HG03571 (cell line): ENCODE results near the gene MYL5.
"Not testable (repeated sequence)": the region's sequence is repeated elsewhere in the genome, so short reads cannot be mapped to it uniquely, and the experiment has no call there.

Experiments used
- ATAC-seq: cut with Tn5 transposase; IDR thresholded peaks from one replicate; pipeline ENCODE4 v1.9.1; 2021; ENCODE audit not compliant: unreplicated experiment

MYL5 gene

DNA sequence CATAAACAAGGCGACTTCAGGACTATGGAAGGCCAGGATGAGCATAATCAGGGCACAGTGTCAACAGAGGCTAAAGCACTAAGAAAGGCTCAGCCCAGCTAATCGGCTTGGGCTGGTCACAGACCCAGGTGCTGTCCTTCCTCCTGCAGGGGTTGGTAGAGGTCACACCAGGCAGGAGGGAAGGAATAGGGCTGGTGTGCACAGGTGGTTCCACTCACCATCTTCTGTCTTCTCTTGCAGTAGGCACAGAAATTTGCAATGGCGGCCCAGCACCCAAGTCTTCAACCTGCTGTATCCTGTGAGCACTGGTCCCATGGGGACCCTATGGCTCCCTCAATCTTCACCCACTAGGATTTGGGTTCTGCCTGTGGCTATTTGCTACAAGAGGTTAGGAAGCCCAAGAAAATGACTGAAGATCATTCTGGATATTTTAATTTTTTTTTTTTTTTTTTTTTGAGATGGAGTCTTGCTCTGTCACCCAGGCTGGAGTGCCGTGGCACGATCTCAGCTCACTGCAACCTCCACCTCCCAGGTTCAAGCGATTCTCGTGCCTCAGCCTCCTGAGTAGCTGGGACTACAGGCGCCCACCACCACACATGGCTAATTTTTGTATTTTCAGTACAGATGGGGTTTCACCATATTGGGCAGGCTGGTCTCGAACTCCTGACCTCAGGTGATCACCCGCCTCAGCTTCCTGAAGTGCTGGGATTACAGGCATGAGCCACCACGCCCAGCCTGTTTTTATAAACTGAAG lies 4.4 kb upstream of the MYL5 start:
- not testable (repeated sequence) for ATAC-seq

DNA sequence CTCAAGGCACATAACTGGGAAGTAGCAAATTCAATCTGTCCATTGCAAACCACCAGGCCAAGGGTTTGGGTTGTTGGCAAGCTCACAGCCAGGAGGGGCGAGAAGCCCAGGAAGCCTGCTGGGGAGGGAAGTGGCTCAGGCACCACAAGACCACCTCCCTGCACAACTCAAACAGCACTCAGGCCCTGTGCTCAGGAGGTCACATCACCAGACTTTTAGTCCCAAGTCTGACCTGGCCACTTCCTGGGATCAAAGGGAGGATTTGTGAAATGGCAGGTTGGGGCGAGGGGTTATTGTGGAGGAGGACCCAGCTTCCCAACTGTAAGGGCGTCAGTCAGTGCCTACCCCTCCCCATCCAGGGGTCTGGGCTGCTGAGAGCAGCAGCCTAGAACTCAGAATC lies 2.6 kb upstream of the MYL5 start:
- no peak for ATAC-seq

DNA sequence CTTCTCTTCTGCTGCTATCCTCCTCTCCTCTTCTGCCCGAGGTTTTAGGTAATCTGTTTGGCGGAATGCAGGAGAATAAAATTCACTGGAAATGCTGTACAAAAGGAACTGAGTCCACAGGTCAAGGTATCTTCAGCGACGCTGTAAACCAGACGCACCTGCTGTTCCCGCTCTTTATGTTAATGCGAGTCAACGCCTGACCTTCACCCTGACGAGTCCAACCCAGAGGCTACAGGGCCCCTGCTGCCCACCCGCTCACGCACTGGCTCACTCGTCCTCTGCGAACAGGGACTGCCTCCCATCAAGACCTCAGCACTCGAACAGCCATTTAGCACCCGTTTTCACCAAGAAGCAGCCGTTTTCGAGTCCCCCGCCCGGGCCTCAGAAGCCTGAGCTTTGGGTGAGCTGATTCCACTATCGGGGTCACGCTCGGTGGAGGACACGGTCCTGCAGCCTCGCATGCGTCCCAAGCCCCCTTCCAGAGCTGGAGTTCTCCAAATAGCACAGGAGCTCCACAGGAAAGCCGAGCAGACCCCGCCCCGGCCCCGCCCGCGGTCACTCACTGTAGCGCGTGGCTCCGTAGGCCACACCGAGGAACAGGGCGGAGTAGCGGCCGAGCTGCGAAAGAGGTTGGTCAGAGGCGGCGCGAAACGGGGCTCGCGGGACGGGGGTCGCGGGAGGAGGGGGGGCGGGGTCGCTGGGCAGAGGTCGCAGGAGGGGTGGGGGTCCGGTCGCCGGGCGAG lies 822 bp upstream of the MYL5 start:
- ATAC-seq, result no peak

DNA sequence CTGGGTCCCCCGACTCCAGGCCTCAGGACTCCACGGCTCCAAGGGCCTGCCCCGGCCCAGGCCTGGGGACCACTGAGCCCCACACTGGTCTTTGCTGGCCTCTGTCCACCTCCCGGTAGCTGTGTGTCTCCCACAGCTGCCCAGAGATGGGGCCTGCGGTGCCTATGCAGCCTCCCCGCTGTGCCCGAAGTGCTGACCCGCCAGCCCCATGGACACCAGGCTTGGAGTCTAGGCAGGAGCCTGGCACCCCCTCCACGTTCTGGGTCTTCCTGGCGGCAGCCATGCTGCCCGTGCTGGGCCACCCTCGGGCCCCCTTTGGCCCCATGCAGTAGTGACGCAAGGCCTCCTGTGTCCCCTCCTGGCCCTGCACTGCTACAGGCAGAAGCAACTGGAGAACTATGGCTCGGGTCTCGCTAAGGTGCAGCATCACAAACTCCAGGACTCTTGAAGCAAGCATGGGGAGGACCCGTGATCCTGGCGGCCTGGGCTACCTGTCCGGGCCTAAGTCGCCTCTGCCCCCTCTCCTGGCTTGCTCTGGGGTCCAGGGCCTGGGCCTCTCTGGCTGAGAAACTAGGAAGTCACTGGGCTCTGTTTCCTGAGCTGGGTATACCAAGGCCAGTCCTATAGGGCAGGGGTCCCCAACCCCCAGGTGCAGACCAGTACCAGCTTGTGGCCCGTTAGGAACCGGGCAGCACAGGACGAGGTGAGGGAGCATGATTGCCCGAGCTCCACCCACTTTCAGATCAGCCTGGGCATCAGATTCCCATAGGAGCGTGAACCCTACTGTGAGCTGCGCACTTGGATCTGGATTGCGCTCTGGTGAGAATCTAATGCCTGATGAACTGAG lies 917 bp downstream of the MYL5 start:
- ATAC-seq, result no peak

DNA sequence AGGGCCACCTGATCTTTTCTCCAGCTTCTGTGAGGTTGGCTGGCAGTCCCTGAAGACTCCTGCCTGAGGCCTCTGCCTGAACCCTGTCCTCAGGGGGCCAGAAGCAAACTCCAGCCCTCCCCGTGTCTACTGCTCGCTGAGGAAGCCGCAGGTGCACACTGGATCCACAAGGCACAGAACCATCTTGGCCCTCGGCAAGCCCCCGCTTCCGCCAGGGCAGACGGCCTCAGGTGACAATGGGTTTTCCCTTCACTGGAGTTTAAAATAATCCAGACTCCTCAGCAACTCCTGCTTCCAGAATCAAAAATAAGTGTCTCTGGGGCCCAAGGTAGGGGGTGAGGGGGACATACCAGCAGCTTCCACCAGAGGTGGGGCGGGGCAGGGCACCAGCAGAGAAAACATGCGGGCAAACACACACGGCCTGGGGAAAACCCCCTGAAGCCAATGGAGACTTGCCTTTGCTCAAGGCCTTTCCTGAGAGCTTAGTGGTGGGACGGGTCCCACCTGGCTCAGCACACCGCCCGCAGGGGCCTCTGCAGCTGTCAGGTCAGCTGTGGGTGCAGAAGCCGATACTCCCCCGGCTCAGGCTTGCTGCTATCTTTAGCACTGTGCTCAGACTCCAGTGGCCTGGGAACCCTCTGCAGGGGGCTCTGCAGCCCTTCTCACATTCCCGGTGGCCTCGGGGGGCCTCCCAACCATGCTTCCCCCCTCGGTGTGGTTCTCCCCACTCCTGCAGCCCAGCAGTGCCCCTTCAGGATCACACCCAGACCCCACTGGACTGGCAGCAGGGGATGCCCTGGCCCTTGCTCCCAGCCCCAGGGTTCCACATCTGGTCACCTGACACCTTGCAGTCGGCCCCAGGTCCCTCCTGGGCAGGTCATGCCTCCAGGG lies 1.9 kb downstream of the MYL5 start:
- ATAC-seq, result no peak

DNA sequence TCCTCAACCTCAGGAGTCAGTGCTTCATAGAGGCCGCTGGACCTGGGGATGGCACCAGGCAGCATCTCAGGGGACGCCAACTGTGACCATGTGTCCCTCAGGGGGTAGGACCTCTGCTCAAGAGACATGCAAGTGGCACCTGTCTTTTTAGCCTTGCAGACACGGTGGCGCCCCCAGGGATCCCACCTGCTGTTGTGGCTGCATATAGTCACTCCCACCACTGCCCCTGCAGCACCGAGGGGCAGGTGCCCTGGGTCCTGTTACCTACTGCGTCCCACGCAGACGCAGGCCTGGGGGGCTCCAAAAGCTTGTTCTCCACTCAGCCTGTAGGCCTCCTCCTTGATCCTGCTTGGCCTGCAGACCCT lies 2.5 kb downstream of the MYL5 start:
- no peak for ATAC-seq

DNA sequence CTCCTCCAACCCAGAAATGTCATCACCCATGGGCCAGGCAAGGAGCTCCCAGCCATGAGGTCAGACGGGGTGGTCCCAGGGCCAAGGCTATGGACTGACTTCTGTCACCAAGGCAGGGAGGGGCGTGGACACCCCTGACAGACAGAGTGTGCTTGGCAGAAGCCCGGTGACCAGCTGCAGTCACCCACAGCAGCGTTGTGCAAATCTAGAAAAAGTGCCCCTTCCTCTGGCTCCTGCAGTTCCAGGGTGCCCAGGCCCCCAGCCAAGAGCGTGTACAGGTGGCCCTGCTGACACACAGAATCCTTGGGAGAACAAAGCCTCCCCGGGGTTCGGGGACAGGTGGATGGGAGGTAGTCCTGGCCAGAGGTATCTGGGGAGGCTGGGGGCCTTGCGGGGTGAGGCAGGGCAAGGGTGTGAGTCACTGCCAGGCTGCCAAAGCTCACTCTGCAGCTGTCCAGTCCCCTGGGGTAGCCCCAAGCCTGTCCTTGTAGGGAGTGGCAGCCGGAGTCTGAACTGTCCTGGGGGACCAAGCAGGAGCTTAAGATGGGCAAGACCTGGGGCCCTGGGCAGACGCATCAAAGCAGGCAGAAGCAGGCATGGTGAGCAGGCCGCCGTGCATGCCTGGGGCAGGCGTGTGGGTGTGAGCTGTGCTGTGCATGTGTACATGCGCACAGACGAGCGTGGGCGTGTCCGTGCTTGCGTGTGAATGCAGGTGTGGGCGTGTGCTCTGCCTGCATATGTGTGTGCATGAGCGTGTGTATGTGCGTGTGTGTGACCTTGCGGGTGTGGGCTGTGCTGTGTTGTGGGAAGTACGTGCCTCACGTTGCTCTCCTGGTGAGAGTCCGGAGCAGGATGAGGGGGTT lies 3.3 kb downstream of the MYL5 start:
- ATAC-seq, result no peak

DNA sequence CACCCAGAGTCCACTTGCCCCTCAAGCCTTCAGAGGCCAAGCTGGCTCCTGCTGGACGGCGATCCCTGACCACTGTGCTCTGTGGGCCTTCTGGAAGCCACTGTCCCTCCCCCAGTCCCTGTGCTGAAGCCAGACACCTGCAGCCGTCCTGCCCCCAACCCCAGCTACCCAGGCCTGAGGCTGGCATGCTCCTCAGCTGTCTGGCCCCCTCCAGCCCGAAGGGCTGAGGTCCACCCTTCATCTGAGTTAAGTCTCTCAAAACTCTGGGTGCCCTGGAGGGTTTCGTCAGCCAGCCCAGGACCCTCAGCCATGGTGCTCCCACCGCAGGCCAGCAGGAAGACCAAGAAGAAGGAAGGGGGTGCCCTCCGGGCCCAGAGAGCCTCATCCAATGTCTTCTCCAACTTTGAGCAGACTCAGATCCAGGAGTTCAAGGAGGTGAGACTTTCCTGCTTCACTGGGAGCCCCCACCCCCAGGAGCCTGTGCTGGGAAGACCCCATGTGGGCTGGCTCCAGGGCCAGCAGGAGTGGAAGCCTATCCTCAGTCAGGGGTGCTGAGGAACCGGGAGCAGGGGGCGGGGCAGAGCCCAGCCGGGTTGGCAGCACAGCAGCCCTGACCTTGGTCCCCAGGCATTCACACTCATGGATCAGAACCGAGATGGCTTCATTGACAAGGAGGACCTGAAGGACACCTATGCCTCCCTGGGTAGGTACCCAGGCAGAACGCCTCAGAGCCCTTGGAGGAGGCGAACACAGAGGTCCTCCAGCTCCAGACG lies 4.2 kb downstream of the MYL5 start:
- no peak for ATAC-seq

DNA sequence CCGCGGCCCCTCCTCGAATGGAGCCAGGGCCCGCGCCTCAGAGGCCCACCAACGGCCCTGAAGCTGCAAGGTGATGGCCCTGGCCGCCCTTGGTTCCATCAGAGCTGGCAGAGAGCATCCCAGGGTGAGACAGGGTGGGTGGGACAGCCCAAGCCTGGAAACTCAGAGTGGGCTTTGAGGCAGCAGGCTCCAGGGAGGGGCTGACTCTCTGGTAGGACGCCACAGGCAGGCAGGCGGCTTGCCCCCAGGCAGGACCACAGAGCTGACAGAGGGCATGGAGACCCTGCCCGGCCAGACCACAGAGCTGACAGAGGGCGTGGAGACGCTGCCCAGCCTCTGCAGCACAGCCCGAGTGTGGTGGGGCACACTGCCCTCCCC lies 4.8 kb downstream of the MYL5 start:
- ATAC-seq, result no peak

DNA sequence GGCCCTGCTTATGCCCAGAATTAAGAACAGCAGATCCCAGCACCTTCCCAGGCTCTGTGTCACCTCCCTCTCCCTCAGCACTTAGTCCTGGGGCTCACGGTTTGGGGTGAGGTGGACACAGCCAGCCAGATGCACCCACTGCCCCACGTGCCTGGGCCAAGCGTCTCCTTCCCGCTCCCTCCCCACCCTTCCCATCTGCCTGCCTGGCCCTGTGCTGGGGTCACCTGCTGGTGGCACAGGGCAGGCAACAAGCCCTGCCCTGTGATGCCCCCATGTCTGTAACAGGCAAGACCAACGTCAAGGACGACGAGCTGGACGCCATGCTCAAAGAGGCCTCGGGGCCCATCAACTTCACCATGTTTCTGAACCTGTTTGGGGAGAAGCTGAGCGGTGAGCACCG lies 5.3 kb downstream of the MYL5 start:
- ATAC-seq, result no peak

DNA sequence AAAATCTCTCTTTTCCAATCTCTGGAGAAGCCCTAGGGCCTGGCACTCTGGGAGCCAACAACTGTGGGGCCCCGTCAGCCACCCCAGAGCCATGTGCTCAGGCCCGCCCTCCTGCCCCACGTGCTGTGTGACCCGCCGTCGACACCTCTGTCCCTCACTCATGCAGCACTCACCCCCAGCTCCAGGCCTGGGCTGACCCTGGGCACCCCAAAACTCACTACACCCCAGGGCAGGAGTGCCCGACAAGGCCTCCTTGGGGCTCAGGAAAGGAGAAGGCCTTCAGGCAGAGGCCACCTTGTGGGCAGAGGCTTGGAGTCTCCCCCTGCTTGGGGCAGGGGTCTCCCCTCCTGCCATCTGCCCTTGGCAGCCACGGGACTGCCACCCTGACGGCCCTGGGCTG lies 5.7 kb downstream of the MYL5 start:
- no peak for ATAC-seq

DNA sequence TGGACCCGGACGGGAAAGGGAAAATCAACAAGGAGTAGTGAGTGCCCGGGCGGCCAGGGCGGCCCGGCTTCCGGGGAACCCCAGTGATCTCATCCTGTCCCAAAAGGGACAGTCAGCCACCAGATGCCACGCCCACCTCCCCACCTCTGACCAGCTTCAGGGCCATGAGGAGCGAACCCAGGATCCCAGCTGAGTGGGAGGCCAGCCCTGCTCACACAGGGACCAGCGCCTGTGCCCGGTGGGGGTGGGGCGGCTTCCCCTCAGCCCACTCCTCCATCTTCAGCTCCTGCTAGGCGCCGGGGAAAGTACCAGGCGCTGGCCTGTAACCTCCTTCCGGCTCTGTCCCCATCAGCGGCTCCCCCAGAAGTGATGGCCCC lies 6.2 kb downstream of the MYL5 start:
- peak; percentile 28 for ATAC-seq

DNA sequence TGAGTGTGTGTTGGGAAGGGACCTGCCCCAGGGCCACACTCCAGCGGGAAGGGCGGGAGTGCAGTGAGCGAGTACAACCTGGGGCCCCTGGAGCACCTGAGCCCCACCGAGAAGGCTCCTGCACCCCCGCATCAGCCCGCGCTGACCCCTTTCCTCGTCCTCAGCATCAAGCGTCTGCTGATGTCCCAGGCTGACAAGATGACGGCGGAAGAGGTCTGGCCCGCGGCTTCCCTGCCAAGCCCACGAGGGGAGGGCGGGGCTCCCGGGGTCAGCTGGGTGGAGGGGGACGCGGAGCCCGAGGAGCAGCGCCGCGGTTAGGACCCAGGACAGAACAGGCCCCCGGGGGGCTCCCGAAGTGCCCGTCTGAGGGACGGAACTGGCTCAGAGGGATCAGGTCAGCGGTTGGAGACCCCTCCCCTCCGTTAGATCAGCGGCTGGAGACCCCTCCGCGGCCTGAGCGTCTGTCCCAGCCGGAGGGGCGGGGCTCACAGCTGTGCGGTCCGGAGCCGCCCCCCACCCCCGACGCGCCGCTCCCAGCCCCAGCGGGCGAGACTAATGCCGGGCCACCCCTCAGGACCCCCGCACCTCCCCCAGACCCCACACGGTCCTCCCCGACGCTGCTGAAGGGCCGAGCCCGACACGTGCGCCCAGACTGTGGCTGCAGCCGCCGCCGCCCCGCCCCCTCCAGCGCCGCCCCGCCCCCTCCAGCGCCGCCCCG lies 6.7 kb downstream of the MYL5 start:
- peak; percentile 35 for ATAC-seq

DNA sequence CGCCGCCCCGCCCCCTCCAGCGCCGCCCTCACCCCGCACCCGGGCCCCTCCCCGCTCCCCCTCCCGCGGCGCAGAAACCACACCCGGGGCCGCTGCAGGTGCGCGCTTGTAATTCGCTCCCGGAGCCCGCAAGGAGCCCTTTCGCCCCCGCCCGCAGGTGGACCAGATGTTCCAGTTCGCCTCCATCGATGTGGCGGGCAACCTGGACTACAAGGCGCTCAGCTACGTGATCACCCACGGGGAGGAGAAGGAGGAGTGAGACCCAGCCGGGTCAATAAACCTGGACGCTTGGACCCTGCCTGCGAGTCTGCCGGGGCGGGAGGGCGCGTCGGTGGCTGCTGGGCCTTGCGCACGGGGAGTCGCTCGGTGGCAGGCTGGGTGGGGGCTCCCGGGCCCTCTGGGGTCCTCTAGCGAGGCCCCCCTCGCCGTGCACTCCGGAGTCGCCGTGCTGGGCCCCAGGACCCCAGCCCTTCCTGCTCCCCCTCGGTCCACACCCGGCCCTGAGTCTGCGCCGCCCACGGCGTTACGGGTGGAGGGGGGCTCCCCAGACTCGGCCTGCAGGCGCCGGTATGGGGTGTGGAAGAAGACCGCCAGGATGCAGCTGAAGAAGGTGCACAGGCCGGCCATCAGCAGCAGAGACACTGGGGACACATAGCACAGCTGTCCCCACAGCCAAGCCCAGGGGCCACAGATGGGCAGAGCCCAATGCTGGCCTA lies 7.6 kb downstream of the MYL5 start:
- ATAC-seq, result no peak

DNA sequence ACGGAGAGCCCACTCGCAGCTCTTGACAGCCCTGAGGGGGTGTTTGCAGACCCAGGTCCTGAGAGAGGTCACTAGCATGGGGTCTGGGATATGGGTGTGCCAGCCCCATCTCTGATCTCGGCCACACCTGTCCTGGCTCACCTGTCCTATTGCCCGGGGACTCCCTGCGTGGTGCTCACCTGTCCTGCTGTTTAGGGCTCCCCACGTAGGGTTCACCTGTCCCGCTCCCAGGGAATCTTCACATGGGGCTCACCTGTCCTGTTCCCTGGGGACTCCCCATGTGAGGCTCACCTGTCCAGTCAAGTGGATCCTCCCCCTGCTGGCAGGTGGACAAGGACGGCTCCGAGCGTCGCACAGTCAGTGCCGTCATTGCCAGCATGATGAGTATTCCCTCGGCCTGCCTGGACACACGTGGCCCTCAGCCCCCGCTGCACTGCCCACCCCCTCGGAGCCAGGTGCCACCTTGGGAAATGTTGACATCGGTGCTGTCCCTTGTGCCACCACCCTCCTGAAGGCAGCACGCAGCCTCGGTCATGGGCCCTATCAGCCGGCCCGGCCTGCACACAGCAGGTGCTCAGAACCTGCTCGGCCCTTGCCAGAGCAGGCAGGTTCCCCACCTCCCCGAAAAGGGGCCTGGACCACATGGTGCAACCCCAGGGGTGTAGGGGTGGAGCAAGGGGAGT lies 8.3 kb downstream of the MYL5 start:
- ATAC-seq, result no peak

DNA sequence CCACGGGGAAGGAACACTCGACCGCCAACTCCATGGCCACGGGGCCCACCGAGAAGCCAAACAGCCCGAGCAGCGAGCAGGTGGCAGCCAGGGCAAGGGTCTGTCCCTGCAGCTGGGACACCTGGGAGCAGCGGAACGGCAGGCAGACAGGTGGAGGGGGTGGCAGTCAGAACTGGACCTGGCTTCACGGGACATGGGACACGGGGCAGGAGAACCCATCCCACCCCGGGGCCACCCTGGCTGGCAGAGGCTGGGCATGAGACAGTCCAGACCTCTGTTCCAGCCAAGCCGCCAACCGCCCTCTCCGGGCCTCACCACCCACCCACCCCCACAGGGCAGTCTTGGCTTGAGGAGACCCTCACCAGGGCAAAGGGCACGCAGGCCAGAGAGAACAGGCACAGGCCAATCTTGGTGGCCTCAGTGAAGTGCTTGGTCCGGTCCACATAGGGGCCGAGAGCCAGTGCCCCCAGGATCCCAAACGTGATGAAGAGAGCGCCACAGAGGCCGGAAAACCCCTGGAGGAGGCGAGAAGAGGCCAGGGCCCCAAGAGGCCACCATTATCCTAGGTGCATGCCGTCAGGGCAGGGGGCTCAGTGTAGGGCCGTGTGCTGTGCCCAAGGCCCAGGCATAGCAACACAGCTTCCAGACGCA lies 9.0 kb downstream of the MYL5 start:
- no peak for ATAC-seq
